ENCODE measurements around the gene C2orf15.

The C2orf15 gene, protein sequence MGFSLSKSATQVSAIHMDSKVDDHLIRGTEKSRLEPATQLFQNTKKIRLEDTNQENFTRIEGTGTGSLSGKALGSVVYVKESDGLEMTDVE

DNA sequence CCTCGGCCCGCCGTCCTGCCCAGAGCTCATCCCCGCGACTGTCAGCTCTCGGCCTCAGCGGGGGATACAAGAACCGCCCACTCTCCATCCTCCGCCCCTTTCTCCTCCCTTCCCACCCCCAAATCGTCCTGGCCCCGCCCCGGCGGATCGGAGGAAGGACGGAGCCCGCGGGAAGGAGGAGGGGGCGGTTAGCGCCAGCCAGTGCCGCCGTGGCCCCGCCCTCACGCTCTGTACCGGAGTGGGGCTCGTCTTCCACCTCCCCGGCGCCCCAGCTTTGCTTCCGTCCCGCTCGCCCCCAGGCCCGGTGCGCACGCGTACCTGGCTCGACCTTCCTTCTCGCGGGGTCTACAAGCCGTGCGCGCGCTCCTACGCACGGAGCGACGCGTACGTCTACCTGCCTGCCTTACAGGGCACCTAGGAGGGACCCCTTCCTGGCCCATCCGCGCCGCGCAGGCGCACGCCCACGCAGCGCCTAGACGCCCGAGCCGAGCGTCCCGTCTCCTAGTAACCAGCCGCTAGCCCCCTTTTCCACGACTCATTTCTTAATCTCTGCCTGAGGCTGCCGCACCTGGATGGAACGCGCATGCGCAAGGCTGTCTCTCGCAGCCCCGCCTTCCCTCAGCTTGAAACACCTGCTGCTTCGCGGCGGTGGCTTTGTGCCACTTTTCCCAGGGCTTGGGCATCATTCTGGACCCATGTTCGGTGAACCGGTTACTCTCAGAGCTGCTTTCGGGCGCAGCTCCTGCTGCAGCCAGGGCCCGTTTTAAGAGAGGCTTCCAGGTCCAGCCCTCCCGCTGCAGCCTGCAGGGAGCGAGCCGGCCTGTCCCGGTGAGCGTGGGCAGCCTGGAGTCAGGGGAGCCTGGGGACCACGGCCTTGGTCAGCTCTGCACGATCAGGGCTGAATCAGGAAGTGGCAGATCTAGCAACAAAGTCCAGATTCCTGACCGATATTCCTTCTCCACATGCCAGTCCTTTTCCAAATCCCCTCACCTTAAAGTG, at the start of gene C2orf15:
C2orf15 (plus strand) TSS at position 598 of the 999 bp plus-strand sequence. CDS start 8,852 bp downstream, outside the sequence.
- no peak for DNase-seq (ENCODE audit: insufficient read length, low spot score)

DNA sequence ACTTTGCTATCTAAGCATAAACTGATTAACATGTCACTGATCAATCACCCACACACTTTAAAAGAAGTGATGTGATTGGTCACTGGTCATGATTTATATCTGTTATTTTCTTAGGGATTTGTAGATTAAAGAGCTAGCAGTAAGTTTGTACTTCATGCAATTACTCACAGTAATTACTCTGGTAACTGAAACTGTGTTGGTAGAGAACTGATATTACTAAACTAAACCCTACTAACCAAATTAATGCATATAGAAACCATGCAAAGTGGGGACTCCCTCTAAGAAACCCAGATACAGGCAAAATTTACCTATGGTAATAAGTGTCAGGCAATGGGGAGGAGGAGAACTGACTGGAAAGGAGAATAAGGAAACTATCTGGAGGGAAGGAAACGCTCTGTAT, 44.8 kb upstream of the C2orf15 start:
- FAIRE-seq = no peak
- TF ChIP-seq, protein P1, sequence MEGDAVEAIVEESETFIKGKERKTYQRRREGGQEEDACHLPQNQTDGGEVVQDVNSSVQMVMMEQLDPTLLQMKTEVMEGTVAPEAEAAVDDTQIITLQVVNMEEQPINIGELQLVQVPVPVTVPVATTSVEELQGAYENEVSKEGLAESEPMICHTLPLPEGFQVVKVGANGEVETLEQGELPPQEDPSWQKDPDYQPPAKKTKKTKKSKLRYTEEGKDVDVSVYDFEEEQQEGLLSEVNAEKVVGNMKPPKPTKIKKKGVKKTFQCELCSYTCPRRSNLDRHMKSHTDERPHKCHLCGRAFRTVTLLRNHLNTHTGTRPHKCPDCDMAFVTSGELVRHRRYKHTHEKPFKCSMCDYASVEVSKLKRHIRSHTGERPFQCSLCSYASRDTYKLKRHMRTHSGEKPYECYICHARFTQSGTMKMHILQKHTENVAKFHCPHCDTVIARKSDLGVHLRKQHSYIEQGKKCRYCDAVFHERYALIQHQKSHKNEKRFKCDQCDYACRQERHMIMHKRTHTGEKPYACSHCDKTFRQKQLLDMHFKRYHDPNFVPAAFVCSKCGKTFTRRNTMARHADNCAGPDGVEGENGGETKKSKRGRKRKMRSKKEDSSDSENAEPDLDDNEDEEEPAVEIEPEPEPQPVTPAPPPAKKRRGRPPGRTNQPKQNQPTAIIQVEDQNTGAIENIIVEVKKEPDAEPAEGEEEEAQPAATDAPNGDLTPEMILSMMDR (IDR thresholded peaks at IDR 0.05; ENCODE audit: insufficient read depth, missing control alignments) = no peak
- no peak for DNase-seq (ENCODE audit: insufficient read length, low spot score)

More for the DNA sequence above, at the start of gene C2orf15:
- TF ChIP-seq, protein P1 (IDR thresholded peaks at IDR 0.05; ENCODE audit: insufficient read depth, missing control alignments) = no peak
- FAIRE-seq = no peak

DNA sequence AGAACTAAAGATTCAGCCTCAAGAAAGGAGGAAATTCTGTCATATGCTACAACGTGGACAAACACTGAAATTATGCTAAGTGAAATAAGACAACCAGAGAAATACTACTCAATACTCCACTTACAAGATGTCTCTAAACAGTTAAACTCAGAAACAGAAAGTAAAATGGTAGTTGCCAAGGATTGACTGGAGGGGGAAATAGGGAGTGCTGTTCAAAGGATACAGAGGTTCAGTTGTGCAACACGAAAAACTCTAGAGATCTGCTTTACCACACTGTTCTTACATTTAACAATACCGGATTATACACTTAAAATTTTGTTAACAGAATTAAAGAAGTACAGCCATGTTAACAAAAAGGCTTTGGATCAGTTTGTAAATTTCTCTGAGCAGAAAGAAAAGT, 39.8 kb upstream of the C2orf15 start:
- FAIRE-seq = no peak
- DNase-seq (ENCODE audit: insufficient read length, low spot score) = no peak
- TF ChIP-seq, protein P1 (IDR thresholded peaks at IDR 0.05; ENCODE audit: insufficient read depth, missing control alignments) = no peak

DNA sequence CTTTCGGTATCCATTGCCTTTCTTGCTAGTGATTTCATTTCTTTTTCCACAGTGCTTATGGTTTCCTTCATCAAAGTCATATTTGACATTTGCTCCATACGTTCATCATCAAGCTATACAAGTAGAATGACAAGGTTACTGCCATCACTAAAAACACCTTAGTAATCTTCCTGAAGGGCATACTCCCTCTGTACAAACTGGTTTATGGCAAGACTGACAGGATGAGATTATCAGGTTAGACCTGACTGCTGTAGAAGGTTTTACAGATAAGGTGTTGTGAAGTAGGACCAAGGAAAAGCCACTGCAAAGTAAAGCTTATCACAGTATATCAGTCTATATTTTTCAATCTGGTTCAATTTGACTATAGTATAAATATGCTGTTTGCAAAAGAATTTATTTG, 37.5 kb upstream of the C2orf15 start:
- TF ChIP-seq, protein P1 (IDR thresholded peaks at IDR 0.05; ENCODE audit: insufficient read depth, missing control alignments) = no peak
- FAIRE-seq (no peak), DNase-seq (ENCODE audit: insufficient read length, low spot score) (no peak)

DNA sequence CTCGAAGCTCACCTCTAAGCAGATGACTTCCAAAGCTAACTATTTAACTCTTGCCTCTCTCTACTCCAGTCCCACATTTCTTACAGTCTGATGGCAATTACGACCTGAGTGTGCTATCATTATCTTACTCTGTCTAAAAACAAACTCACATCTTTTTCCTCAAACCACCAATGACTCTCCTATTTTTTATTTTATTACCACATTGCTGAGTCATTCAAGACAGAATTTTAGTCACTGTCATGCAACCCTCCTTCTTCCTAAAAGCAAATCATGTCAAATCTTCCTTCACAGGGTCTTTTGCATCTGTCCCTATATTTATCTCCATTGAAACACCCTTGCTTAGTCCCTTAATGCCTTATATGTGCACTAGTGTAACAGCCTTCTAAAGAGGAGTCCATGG, 34.6 kb upstream of the C2orf15 start:
- no peak for FAIRE-seq
- DNase-seq (ENCODE audit: insufficient read length, low spot score) = no peak
- TF ChIP-seq, protein P1 (IDR thresholded peaks at IDR 0.05; ENCODE audit: insufficient read depth, missing control alignments) = no peak

DNA sequence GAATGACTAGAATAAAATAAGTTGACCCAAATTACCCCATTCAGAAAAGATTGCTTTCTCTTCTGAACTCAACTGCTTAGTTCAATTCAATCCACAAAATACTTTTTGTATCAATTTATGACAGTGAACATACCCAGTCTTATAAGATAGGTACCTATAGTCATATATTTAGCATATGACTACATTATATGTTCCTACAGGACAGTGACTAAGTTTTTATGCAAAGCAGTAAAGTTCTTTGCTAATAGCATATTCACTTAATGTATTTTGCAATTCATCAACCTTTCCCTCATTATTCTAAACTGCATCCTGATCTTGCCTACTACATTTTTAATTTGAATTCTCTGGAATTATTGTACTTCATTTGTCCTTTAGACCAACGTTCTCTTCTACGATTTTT, 30.3 kb upstream of the C2orf15 start:
- no peak for FAIRE-seq
- DNase-seq (ENCODE audit: insufficient read length, low spot score) = no peak
- TF ChIP-seq, protein P1 (IDR thresholded peaks at IDR 0.05; ENCODE audit: insufficient read depth, missing control alignments) = no peak

DNA sequence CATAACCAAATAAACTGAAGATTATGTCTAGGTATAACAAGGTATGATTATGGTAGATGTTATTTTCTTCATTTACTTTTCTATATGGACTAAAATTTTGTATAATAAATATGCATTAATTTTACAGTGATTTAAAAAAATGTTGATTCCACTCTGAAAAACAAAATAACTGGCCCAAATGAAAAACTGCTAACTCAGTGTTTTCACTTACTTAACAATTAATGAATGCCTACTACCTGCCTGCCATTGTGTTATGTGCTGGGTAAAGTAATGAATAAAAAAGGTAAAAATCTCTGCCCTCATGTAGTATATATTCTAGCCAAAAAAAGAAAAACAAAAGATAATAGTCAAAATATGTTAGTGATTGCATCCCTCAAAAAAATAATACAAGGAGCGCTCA, 29.6 kb upstream of the C2orf15 start:
- no peak for FAIRE-seq
- TF ChIP-seq, protein P1 (IDR thresholded peaks at IDR 0.05; ENCODE audit: insufficient read depth, missing control alignments) = no peak

More for the DNA sequence above, 29.6 kb upstream of the C2orf15 start:
- no peak for DNase-seq (ENCODE audit: insufficient read length, low spot score)
